Ishikawa (cell line): ENCODE results near the gene FADS2.

Experiments used
- CEBPB ChIP-seq: IDR thresholded peaks from 2 replicates; pipeline ENCODE4 v1.6.1; 2012
- CREB1 ChIP-seq: IDR thresholded peaks from 2 replicates; pipeline ENCODE4 v1.6.1; 2012; ENCODE audit warnings: low read depth
- EGR1 ChIP-seq: IDR thresholded peaks from 2 replicates; pipeline ENCODE4 v1.6.1; 2012
- EP300 ChIP-seq: IDR thresholded peaks from 2 replicates; pipeline ENCODE4 v1.6.1; 2012; ENCODE audit warnings: borderline replicate concordance
- MAX ChIP-seq: IDR thresholded peaks from 2 replicates; pipeline ENCODE4 v1.6.1; 2012
- RAD21 ChIP-seq: IDR thresholded peaks from 2 replicates; pipeline ENCODE4 v1.6.1; 2012; ENCODE audit warnings: low read depth
- TAF1 ChIP-seq: IDR thresholded peaks from 2 replicates; pipeline ENCODE4 v1.6.1; 2012; ENCODE audit warnings: low read depth, mild to moderate bottlenecking
- TCF12 ChIP-seq: IDR thresholded peaks from 2 replicates; pipeline ENCODE4 v1.6.1; 2012; ENCODE audit warnings: low read depth
- YY1 ChIP-seq: IDR thresholded peaks from 2 replicates; pipeline ENCODE4 v1.6.1; 2012; ENCODE audit warnings: low read depth
- TF ChIP-seq, protein P1 (sequence below): IDR thresholded peaks from 2 replicates; pipeline ENCODE4 v1.6.1; 2012; ENCODE audit warnings: low read depth, mild to moderate bottlenecking
- TF ChIP-seq, protein P2 (sequence below): IDR thresholded peaks from 2 replicates; pipeline ENCODE4 v1.6.1; 2012

GRCh38 chr11:61847914-61848581 lies 19.9 kb downstream of the FADS2 start:
- no peak for TF ChIP-seq EP300
- no peak for TF ChIP-seq TAF1
- TF ChIP-seq, protein P1, sequence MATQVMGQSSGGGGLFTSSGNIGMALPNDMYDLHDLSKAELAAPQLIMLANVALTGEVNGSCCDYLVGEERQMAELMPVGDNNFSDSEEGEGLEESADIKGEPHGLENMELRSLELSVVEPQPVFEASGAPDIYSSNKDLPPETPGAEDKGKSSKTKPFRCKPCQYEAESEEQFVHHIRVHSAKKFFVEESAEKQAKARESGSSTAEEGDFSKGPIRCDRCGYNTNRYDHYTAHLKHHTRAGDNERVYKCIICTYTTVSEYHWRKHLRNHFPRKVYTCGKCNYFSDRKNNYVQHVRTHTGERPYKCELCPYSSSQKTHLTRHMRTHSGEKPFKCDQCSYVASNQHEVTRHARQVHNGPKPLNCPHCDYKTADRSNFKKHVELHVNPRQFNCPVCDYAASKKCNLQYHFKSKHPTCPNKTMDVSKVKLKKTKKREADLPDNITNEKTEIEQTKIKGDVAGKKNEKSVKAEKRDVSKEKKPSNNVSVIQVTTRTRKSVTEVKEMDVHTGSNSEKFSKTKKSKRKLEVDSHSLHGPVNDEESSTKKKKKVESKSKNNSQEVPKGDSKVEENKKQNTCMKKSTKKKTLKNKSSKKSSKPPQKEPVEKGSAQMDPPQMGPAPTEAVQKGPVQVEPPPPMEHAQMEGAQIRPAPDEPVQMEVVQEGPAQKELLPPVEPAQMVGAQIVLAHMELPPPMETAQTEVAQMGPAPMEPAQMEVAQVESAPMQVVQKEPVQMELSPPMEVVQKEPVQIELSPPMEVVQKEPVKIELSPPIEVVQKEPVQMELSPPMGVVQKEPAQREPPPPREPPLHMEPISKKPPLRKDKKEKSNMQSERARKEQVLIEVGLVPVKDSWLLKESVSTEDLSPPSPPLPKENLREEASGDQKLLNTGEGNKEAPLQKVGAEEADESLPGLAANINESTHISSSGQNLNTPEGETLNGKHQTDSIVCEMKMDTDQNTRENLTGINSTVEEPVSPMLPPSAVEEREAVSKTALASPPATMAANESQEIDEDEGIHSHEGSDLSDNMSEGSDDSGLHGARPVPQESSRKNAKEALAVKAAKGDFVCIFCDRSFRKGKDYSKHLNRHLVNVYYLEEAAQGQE = no peak
- TF ChIP-seq, protein P2, sequence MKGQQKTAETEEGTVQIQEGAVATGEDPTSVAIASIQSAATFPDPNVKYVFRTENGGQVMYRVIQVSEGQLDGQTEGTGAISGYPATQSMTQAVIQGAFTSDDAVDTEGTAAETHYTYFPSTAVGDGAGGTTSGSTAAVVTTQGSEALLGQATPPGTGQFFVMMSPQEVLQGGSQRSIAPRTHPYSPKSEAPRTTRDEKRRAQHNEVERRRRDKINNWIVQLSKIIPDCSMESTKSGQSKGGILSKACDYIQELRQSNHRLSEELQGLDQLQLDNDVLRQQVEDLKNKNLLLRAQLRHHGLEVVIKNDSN = no peak
- no peak for TF ChIP-seq CEBPB
- TF ChIP-seq RAD21 = no peak
- TF ChIP-seq YY1 = no peak
- no peak for TF ChIP-seq EGR1
- no peak for TF ChIP-seq CREB1
- no peak for TF ChIP-seq MAX
- no peak for TF ChIP-seq TCF12
